K562 (cell line): ENCODE measurements around the gene MICOS13. TPM values are rescaled to one million over a fixed set of nuclear protein-coding genes. Genes with fewer than 3 reads are reported as not detected.

Experiments used
- FOSL1 ChIP-seq: fragments of 200-800 bp; sonication (Bioruptor generic); conservative IDR thresholded peaks from 2 replicates; pipeline ENCODE4 v1.6.1; 2016; ENCODE audit warnings: missing genetic modification characterization, missing compliant biosample characterization
- HSF4 ChIP-seq: fragments of 250-450 bp; sonication (Bioruptor Pico); IDR thresholded peaks from 2 replicates; pipeline ENCODE4 v2.1.2; 2022; ENCODE audit warnings: mild to moderate bottlenecking, moderate library complexity, borderline replicate concordance
- KDM5B ChIP-seq: fragments of 200-600 bp; sonication (generic); IDR thresholded peaks from 2 replicates; pipeline ENCODE4 v1.6.1; 2012; ENCODE audit warnings: low read depth, mild to moderate bottlenecking, moderate library complexity, low read length, control low read depth, inconsistent platforms; ENCODE audit not compliant: insufficient replicate concordance
- MXI1 ChIP-seq: IDR thresholded peaks from 2 replicates; pipeline ENCODE4 v1.6.1; 2011; ENCODE audit warnings: low read depth, mild to moderate bottlenecking, improper control_type of control experiment, low read length
- NCOA1 ChIP-seq: fragments of 450-650 bp; IDR thresholded peaks from 2 replicates; pipeline ENCODE4 v1.6.1; 2016; ENCODE audit warnings: low read depth
- TAF7 ChIP-seq: fragments of 450-650 bp; IDR thresholded peaks from 2 replicates; pipeline ENCODE4 v1.6.1; 2016; ENCODE audit warnings: missing genetic modification characterization, missing compliant biosample characterization
- ZNF239 ChIP-seq: fragments of 250-450 bp; sonication (Bioruptor Pico); IDR thresholded peaks from 2 replicates; pipeline ENCODE4 v1.4.0; 2020; ENCODE audit warnings: mild to moderate bottlenecking
- ZNF77 ChIP-seq: fragments of 250-450 bp; sonication (Bioruptor Pico); IDR thresholded peaks from 2 replicates; pipeline ENCODE4 v1.5.0; 2020
- ZZZ3 ChIP-seq: fragments of 450-650 bp; IDR thresholded peaks from 2 replicates; pipeline ENCODE4 v1.6.1; 2016; ENCODE audit warnings: antibody characterized with exemption, mild to moderate bottlenecking, moderate library complexity
- polyA plus RNA-seq, 8 experiments: library from polyadenylated mRNA; depleted of rRNA in 4 of 8; stranded (reverse) in 5 of 8; unstranded in 3 of 8; fragments of >200 nt; fragmentation: Nextera tagmentation in 2 of 8; fragmentation: Illumina TruSeq in 1 of 8; extraction: Ambion mirVana in 2 of 8; extraction: Trizol in 1 of 8; gene quantifications; 2 replicates each; pipeline versions ENCODE4 v1.2.1 to v1.2.3, GENCODE V29; 2011 to 2014; ENCODE audit warnings: inconsistent platforms in 1 of 8, missing spikeins in 1 of 8
- total RNA-seq, 7 experiments: library from RNA; depleted of rRNA in 6 of 7; stranded (reverse); fragments of >200 nt in 6 of 7; fragmentation: Illumina TruSeq in 2 of 7; extraction: Trizol in 2 of 7; gene quantifications; 2 replicates each; pipeline versions ENCODE4 v1.2.1 to v1.2.3, GENCODE V29; 2011 to 2021; ENCODE audit warnings: low replicate concordance in 1 of 7
- TF ChIP-seq, protein P1 (sequence below): fragments of 250-450 bp; sonication (Bioruptor Pico); IDR thresholded peaks from 2 replicates; pipeline ENCODE4 v1.5.0; 2021; ENCODE audit warnings: mild to moderate bottlenecking, moderate library complexity
- TF ChIP-seq, protein P2 (sequence below): fragments of 450-650 bp; IDR thresholded peaks from 2 replicates; pipeline ENCODE4 v1.6.1; 2016; ENCODE audit warnings: mild to moderate bottlenecking, moderate library complexity

MICOS13 gene
- total and polyA plus RNA-seq, 9 of the 15 experiments (the other 6 are each of a cell fraction or from before 2014, with no cell fraction given) = 15.5 to 220 (median 49.4) TPM

DNA sequence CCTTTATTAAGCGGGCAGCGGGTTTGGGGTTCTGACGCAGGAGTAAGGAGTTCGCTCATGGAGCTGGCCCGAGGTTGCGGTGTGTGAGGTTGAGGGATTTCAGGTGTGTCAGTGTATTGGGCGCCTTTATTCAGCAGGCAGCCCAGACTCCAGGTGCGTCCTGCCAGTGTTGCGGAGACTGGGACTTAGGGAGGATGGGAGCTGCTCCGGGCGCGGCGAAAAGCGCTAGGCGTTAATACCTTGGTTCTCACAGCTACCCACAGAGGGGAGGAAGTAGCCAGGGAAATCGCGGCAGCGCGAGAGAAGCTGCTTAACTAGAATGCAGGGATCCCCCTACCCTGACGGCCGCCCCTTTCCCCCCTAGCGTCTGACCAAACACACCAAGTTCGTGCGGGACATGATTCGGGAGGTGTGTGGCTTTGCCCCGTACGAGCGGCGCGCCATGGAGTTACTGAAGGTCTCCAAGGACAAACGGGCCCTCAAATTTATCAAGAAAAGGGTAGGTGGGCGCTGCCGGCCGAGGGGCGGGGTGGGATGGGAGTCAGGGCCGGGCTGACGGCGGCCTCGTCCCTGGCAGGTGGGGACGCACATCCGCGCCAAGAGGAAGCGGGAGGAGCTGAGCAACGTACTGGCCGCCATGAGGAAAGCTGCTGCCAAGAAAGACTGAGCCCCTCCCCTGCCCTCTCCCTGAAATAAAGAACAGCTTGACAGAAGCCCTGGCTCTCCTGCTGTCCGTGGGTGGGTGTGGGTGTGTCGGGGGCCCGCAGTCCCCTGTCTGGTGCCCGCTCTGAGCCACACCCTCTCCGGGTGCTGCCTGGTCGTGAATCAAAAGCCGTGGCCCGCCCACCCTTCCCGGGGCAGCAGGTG lies 10.9 kb upstream of the MICOS13 start (continued):
- TF ChIP-seq, protein P1, sequence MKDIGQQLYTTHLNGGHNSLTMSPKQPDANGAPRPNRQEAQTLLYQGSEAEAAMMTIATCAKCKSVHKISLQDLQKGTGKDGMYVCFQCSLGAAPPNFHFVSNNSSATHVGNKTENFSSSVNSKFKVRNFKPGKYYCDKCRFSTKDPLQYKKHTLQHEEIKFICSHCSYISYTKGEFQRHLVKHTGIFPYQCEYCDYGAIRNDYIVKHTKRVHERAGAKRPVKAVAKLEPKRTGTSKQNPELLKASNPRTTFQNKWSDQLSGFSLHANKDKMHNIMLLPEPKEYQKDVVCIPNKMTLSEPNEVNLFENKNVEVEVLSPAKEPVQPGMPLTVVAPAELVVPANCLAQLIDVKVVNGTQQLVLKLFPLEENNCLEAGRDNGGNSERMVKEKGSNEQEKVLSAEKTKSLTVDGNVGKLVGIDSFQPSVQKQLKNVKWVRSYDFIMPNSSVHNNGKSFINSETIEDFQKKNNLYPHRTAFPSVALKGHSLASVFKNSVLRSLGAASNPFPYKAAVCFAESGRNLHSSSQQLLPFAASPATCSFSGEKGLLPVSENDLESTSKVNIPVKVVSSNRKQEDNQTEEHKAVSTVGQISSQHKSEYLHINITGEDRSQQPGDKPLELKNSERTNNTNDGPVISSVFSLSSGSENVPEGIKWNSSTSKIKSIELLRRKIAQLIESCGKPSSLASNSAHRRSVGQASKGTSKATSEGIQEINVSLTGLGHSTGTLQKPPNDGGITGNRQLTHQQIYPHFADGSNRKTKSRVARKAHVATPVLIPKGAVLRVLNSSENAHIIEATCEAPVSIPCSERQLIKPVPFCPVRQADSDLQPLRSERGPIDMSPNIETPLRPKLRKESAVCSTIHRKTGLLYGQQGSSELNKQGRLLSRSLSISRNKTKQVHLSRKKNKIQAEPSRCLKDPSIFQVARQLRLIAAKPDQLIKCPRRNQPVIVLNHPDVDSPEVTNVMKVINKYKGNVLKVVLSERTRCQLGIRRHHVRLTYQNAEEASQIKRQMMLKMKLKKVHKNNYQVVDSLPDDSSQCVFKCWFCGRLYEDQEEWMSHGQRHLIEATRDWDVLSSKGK = 0 out of 2 replicates have a peak, but pooled peaks have one; percentile 10
- no peak for TF ChIP-seq ZNF239 (CRISPR knock-in tag)
- no peak for TF ChIP-seq TAF7 (tag)
- TF ChIP-seq NCOA1 = no peak
- TF ChIP-seq MXI1 = 0 out of 2 replicates have a peak, but pooled peaks have one; percentile 36
- TF ChIP-seq KDM5B = peak; percentile 48
- TF ChIP-seq HSF4 (CRISPR knock-in tag) = no peak
- TF ChIP-seq, protein P2, sequence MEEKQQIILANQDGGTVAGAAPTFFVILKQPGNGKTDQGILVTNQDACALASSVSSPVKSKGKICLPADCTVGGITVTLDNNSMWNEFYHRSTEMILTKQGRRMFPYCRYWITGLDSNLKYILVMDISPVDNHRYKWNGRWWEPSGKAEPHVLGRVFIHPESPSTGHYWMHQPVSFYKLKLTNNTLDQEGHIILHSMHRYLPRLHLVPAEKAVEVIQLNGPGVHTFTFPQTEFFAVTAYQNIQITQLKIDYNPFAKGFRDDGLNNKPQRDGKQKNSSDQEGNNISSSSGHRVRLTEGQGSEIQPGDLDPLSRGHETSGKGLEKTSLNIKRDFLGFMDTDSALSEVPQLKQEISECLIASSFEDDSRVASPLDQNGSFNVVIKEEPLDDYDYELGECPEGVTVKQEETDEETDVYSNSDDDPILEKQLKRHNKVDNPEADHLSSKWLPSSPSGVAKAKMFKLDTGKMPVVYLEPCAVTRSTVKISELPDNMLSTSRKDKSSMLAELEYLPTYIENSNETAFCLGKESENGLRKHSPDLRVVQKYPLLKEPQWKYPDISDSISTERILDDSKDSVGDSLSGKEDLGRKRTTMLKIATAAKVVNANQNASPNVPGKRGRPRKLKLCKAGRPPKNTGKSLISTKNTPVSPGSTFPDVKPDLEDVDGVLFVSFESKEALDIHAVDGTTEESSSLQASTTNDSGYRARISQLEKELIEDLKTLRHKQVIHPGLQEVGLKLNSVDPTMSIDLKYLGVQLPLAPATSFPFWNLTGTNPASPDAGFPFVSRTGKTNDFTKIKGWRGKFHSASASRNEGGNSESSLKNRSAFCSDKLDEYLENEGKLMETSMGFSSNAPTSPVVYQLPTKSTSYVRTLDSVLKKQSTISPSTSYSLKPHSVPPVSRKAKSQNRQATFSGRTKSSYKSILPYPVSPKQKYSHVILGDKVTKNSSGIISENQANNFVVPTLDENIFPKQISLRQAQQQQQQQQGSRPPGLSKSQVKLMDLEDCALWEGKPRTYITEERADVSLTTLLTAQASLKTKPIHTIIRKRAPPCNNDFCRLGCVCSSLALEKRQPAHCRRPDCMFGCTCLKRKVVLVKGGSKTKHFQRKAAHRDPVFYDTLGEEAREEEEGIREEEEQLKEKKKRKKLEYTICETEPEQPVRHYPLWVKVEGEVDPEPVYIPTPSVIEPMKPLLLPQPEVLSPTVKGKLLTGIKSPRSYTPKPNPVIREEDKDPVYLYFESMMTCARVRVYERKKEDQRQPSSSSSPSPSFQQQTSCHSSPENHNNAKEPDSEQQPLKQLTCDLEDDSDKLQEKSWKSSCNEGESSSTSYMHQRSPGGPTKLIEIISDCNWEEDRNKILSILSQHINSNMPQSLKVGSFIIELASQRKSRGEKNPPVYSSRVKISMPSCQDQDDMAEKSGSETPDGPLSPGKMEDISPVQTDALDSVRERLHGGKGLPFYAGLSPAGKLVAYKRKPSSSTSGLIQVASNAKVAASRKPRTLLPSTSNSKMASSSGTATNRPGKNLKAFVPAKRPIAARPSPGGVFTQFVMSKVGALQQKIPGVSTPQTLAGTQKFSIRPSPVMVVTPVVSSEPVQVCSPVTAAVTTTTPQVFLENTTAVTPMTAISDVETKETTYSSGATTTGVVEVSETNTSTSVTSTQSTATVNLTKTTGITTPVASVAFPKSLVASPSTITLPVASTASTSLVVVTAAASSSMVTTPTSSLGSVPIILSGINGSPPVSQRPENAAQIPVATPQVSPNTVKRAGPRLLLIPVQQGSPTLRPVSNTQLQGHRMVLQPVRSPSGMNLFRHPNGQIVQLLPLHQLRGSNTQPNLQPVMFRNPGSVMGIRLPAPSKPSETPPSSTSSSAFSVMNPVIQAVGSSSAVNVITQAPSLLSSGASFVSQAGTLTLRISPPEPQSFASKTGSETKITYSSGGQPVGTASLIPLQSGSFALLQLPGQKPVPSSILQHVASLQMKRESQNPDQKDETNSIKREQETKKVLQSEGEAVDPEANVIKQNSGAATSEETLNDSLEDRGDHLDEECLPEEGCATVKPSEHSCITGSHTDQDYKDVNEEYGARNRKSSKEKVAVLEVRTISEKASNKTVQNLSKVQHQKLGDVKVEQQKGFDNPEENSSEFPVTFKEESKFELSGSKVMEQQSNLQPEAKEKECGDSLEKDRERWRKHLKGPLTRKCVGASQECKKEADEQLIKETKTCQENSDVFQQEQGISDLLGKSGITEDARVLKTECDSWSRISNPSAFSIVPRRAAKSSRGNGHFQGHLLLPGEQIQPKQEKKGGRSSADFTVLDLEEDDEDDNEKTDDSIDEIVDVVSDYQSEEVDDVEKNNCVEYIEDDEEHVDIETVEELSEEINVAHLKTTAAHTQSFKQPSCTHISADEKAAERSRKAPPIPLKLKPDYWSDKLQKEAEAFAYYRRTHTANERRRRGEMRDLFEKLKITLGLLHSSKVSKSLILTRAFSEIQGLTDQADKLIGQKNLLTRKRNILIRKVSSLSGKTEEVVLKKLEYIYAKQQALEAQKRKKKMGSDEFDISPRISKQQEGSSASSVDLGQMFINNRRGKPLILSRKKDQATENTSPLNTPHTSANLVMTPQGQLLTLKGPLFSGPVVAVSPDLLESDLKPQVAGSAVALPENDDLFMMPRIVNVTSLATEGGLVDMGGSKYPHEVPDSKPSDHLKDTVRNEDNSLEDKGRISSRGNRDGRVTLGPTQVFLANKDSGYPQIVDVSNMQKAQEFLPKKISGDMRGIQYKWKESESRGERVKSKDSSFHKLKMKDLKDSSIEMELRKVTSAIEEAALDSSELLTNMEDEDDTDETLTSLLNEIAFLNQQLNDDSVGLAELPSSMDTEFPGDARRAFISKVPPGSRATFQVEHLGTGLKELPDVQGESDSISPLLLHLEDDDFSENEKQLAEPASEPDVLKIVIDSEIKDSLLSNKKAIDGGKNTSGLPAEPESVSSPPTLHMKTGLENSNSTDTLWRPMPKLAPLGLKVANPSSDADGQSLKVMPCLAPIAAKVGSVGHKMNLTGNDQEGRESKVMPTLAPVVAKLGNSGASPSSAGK = no peak
- no peak for TF ChIP-seq ZNF77 (CRISPR knock-in tag)
- no peak for TF ChIP-seq FOSL1 (tag)
- no peak for TF ChIP-seq ZZZ3
